ENCODE results near the gene DSTN.
A peak's percentile ranks its signal among the peaks of the same experiment; 100 is the strongest.

The DSTN gene

DNA sequence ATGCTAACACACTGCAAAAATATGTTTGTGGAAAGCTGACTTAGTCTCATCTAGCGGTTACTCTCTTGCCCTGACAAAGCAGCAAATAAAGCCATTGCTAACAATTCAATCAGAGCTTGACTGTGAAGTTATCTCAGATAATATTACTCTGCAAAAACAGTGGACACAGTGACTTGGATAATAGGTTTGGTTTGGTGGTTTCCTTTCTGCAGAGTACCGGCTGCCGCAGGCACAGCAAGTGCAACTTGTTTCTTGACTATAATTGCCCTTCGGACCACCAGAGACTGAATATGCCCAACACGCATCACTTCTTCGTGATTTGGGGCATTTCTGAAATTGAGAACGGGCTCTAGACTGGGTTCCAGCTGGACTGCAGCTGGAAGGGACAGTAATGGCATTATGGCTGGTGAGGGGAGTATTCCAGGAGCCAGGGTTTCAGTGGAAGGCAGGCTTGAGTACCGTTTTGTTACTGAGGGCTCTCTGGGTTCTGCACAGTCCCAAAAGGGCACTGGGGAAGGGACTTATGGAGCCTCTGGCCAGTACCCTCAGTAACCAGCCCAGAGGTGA is 40.0 kb downstream of the DSTN start:
- peaks cover 2 to 34% (median 27%) of the 10 kb centered on the region in 5 donors for H3K4me1 ChIP-seq (ENCODE audit: control insufficient read depth in 5 of 5, insufficient read depth in 5 of 5, low read length in 5 of 5)
- H3K9ac ChIP-seq (ENCODE audit: low read length in 5 of 5) = peak overlapping the region in 1 of 5 donors; percentile 9
- no peaks in the 10 kb centered on the region for H3K27me3 ChIP-seq (ENCODE audit: control insufficient read depth in 5 of 5, insufficient read depth in 4 of 5, low read length in 5 of 5)
- H3K4me3 ChIP-seq (ENCODE audit: low read depth in 1 of 5, low read length in 5 of 5) = no peak overlapping the region
- H3K27ac ChIP-seq (ENCODE audit: low read depth, low read length) = no peak overlapping the region
- peaks cover under 1 to 43% (median 23%) of the 10 kb centered on the region in 5 donors for H3K36me3 ChIP-seq (ENCODE audit: control insufficient read depth in 5 of 5, insufficient read depth in 5 of 5, low read length in 5 of 5)
- H3K9me3 ChIP-seq (ENCODE audit: control insufficient read depth in 5 of 5, low read length in 5 of 5) = no peaks in the 10 kb centered on the region

- H3K27ac ChIP-seq (ENCODE audit: low read depth, low read length) = no peak overlapping the region
- no peak overlapping the region for H3K4me3 ChIP-seq (ENCODE audit: low read depth in 1 of 5, low read length in 5 of 5)
- H3K36me3 ChIP-seq (ENCODE audit: control insufficient read depth in 5 of 5, insufficient read depth in 5 of 5, low read length in 5 of 5) = peaks cover 0 to 43% (median 23%) of the 10 kb centered on the region in 5 donors
- no peak overlapping the region for H3K9ac ChIP-seq (ENCODE audit: low read length in 5 of 5)
- H3K4me1 ChIP-seq (ENCODE audit: control insufficient read depth in 5 of 5, insufficient read depth in 5 of 5, low read length in 5 of 5) = peaks cover 2 to 42% (median 35%) of the 10 kb centered on the region in 5 donors
- no peaks in the 10 kb centered on the region for H3K27me3 ChIP-seq (ENCODE audit: control insufficient read depth in 5 of 5, insufficient read depth in 4 of 5, low read length in 5 of 5)
- no peaks in the 10 kb centered on the region for H3K9me3 ChIP-seq (ENCODE audit: control insufficient read depth in 5 of 5, low read length in 5 of 5)
Measured at GRCh38 chr20:17610566-17611289, 40.9 kb downstream of the DSTN start.

DNA sequence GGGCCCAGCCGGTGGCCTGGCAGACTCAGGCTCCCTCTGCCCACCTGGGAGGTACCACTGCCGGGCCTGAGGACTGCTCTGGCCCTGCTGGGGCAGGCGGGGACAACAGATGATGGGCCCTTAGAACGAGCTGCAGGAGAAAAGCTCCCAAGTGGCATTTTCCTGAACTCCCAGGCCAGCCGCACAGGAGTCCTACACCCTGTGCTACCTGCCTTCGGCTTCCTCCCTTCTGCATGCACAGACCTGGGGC is 41.3 kb downstream of the DSTN start:
- Histone ChIP-seq H3K9ac (ENCODE audit: low read length in 5 of 5) (no peak overlapping the region), H3K4me1 (ENCODE audit: control insufficient read depth in 5 of 5, insufficient read depth in 5 of 5, low read length in 5 of 5) (peaks cover 2 to 42% (median 38%) of the 10 kb centered on the region in 5 donors), H3K27me3 (ENCODE audit: control insufficient read depth in 5 of 5, insufficient read depth in 4 of 5, low read length in 5 of 5) (no peaks in the 10 kb centered on the region), H3K4me3 (ENCODE audit: low read depth in 1 of 5, low read length in 5 of 5) (no peak overlapping the region), H3K9me3 (ENCODE audit: control insufficient read depth in 5 of 5, low read length in 5 of 5) (no peaks in the 10 kb centered on the region), H3K27ac (ENCODE audit: low read depth, low read length) (no peak overlapping the region), H3K36me3 (ENCODE audit: control insufficient read depth in 5 of 5, insufficient read depth in 5 of 5, low read length in 5 of 5) (peaks cover 0 to 48% (median 28%) of the 10 kb centered on the region in 5 donors)

- Histone ChIP-seq H3K27me3 (ENCODE audit: control insufficient read depth in 5 of 5, insufficient read depth in 4 of 5, low read length in 5 of 5) (no peaks in the 10 kb centered on the region), H3K36me3 (ENCODE audit: control insufficient read depth in 5 of 5, insufficient read depth in 5 of 5, low read length in 5 of 5) (peaks cover 0 to 53% (median 33%) of the 10 kb centered on the region in 5 donors), H3K27ac (ENCODE audit: low read depth, low read length) (no peak overlapping the region), H3K4me3 (ENCODE audit: low read depth in 1 of 5, low read length in 5 of 5) (no peak overlapping the region), H3K9ac (ENCODE audit: low read length in 5 of 5) (no peak overlapping the region), H3K9me3 (ENCODE audit: control insufficient read depth in 5 of 5, low read length in 5 of 5) (no peaks in the 10 kb centered on the region), H3K4me1 (ENCODE audit: control insufficient read depth in 5 of 5, insufficient read depth in 5 of 5, low read length in 5 of 5) (peaks cover 2 to 42% (median 38%) of the 10 kb centered on the region in 5 donors)
Measured at GRCh38 chr20:17611540-17612286, 41.8 kb downstream of the DSTN start.

DNA sequence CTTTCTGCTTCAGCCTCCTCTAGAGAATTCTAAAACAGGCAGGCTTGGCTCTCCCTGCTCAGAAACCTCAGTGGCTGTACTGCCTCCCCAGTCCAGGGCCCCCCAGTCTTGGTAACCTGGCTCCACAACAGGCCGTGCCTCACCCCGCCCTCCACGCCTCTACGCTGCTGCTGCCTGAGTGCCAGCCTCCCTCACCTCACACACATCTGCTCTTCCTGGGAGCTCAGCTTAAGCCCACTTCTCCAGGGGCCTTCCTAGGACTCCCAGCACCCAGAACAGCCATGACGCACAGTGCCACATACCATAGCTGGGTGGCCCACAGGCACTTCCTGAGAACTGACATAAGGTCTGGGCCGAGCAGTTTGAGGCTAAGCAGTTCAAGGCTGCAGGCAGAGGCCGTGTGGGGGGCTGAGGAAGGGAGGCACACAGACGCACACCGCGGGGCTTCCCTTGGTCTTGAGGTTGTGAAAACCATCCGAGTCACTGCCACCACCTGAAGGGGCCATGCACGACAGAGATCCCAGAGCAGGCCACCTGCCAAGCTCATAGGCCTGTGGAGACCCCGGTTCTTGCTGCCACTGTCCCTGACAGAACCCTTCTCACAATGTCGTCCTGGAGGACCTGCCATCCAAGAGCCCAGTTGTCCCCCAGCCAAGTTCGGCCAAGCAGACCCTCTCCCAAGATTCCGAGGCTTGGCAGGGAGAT is 42.6 kb downstream of the DSTN start:
- Histone ChIP-seq H3K36me3 (ENCODE audit: control insufficient read depth in 5 of 5, insufficient read depth in 5 of 5, low read length in 5 of 5) (peaks cover 0 to 58% (median 40%) of the 10 kb centered on the region in 5 donors), H3K4me1 (ENCODE audit: control insufficient read depth in 5 of 5, insufficient read depth in 5 of 5, low read length in 5 of 5) (peaks cover 2 to 42% (median 38%) of the 10 kb centered on the region in 5 donors), H3K27ac (ENCODE audit: low read depth, low read length) (no peak overlapping the region), H3K9ac (ENCODE audit: low read length in 5 of 5) (peak overlapping the region in 1 of 5 donors; percentile 16), H3K9me3 (ENCODE audit: control insufficient read depth in 5 of 5, low read length in 5 of 5) (no peaks in the 10 kb centered on the region), H3K27me3 (ENCODE audit: control insufficient read depth in 5 of 5, insufficient read depth in 4 of 5, low read length in 5 of 5) (no peaks in the 10 kb centered on the region), H3K4me3 (ENCODE audit: low read depth in 1 of 5, low read length in 5 of 5) (no peak overlapping the region)

DNA sequence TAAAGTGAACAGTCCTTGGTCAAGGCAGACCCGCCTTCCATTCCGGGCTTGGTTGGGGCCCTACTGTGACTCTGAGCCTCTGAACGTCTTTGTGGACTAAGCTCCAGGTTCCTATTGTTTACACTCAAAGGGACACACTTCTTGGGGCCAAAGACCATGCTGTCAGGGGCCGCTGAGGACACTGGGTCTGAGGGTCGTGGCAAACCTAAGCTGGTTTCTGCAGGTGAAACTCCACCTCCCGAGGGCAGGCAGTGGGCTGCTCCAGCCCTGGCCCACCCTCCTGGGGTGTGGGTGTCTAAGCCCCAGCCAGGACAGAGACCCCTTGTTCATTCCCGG is 43.1 kb downstream of the DSTN start:
- Histone ChIP-seq H3K4me1 (ENCODE audit: control insufficient read depth in 5 of 5, insufficient read depth in 5 of 5, low read length in 5 of 5) (peaks cover 2 to 42% (median 38%) of the 10 kb centered on the region in 5 donors), H3K27me3 (ENCODE audit: control insufficient read depth in 5 of 5, insufficient read depth in 4 of 5, low read length in 5 of 5) (no peaks in the 10 kb centered on the region), H3K27ac (ENCODE audit: low read depth, low read length) (no peak overlapping the region), H3K4me3 (ENCODE audit: low read depth in 1 of 5, low read length in 5 of 5) (no peak overlapping the region), H3K9me3 (ENCODE audit: control insufficient read depth in 5 of 5, low read length in 5 of 5) (no peaks in the 10 kb centered on the region), H3K36me3 (ENCODE audit: control insufficient read depth in 5 of 5, insufficient read depth in 5 of 5, low read length in 5 of 5) (peaks cover 0 to 58% (median 40%) of the 10 kb centered on the region in 5 donors), H3K9ac (ENCODE audit: low read length in 5 of 5) (no peak overlapping the region)

GRCh38 chr20:17613328-17614175 is 43.7 kb downstream of the DSTN start:
- Histone ChIP-seq H3K4me3 (ENCODE audit: low read depth in 1 of 5, low read length in 5 of 5) (no peak overlapping the region), H3K27ac (ENCODE audit: low read depth, low read length) (no peak overlapping the region), H3K9ac (ENCODE audit: low read length in 5 of 5) (no peak overlapping the region)

GRCh38 chr20:17614176-17614811 is 44.4 kb downstream of the DSTN start:
- Histone ChIP-seq H3K4me1 (ENCODE audit: control insufficient read depth in 5 of 5, insufficient read depth in 5 of 5, low read length in 5 of 5) (peaks cover 2 to 42% (median 38%) of the 10 kb centered on the region in 5 donors), H3K27ac (ENCODE audit: low read depth, low read length) (no peak overlapping the region)

More at GRCh38 chr20:17613328-17614175, 43.7 kb downstream of the DSTN start:
- Histone ChIP-seq H3K27me3 (ENCODE audit: control insufficient read depth in 5 of 5, insufficient read depth in 4 of 5, low read length in 5 of 5) (no peaks in the 10 kb centered on the region), H3K36me3 (ENCODE audit: control insufficient read depth in 5 of 5, insufficient read depth in 5 of 5, low read length in 5 of 5) (peaks cover 0 to 62% (median 45%) of the 10 kb centered on the region in 5 donors), H3K4me1 (ENCODE audit: control insufficient read depth in 5 of 5, insufficient read depth in 5 of 5, low read length in 5 of 5) (peaks cover 2 to 42% (median 38%) of the 10 kb centered on the region in 5 donors), H3K9me3 (ENCODE audit: control insufficient read depth in 5 of 5, low read length in 5 of 5) (no peaks in the 10 kb centered on the region)

More at GRCh38 chr20:17614176-17614811, 44.4 kb downstream of the DSTN start:
- Histone ChIP-seq H3K36me3 (ENCODE audit: control insufficient read depth in 5 of 5, insufficient read depth in 5 of 5, low read length in 5 of 5) (peaks cover 0 to 67% (median 47%) of the 10 kb centered on the region in 5 donors), H3K4me3 (ENCODE audit: low read depth in 1 of 5, low read length in 5 of 5) (peak overlapping the region in 1 of 5 donors; percentile 29), H3K27me3 (ENCODE audit: control insufficient read depth in 5 of 5, insufficient read depth in 4 of 5, low read length in 5 of 5) (no peaks in the 10 kb centered on the region), H3K9ac (ENCODE audit: low read length in 5 of 5) (no peak overlapping the region), H3K9me3 (ENCODE audit: control insufficient read depth in 5 of 5, low read length in 5 of 5) (no peaks in the 10 kb centered on the region)
